ENCODE measurements around the gene IMPACT.

The IMPACT gene

GRCh38 chr18:24426398-24427294, at the start of gene IMPACT:
IMPACT (plus strand) TSS chr18:24426670; CDS start chr18:24426757, 87 bp downstream.
- peak; percentile 52 to 53 for DNase-seq (ENCODE audit: extremely low read depth in 1 of 2, low read depth in 1 of 2)

- no peak for DNase-seq (ENCODE audit: extremely low read depth in 1 of 2, low read depth in 1 of 2)
These were observed 47.9 kb upstream of the IMPACT start for GRCh38 chr18:24378598-24378997.

GRCh38 chr18:24380163-24380747, 46.2 kb upstream of the IMPACT start:
- no peak for DNase-seq (ENCODE audit: extremely low read depth in 1 of 2, low read depth in 1 of 2)

GRCh38 chr18:24381126-24381525, 45.3 kb upstream of the IMPACT start:
- DNase-seq (ENCODE audit: extremely low read depth in 1 of 2, low read depth in 1 of 2) = no peak

- DNase-seq (ENCODE audit: extremely low read depth in 1 of 2, low read depth in 1 of 2) = no peak
These were observed 39.8 kb upstream of the IMPACT start for GRCh38 chr18:24386681-24387080.

GRCh38 chr18:24388957-24389356, 37.5 kb upstream of the IMPACT start:
- no peak for DNase-seq (ENCODE audit: extremely low read depth in 1 of 2, low read depth in 1 of 2)

- no peak for DNase-seq (ENCODE audit: extremely low read depth in 1 of 2, low read depth in 1 of 2)
These were observed 31.2 kb upstream of the IMPACT start for GRCh38 chr18:24395049-24395795.

- no peak for DNase-seq (ENCODE audit: extremely low read depth in 1 of 2, low read depth in 1 of 2)
These were observed 30.3 kb upstream of the IMPACT start for GRCh38 chr18:24396082-24396633.

- DNase-seq (ENCODE audit: extremely low read depth in 1 of 2, low read depth in 1 of 2) = peak in 1 of 2 donors; percentile 5
These were observed 29.3 kb upstream of the IMPACT start for GRCh38 chr18:24397131-24397693.

- DNase-seq (ENCODE audit: extremely low read depth in 1 of 2, low read depth in 1 of 2) = peak; percentile 55 to 69
These were observed 28.6 kb upstream of the IMPACT start, which contains the start of gene OSBPL1A for GRCh38 chr18:24397694-24398368. OSBPL1A (minus strand) TSS chr18:24397824; CDS start chr18:24377533, 20,291 bp downstream.

GRCh38 chr18:24398540-24398939, 27.9 kb upstream of the IMPACT start:
- no peak for DNase-seq (ENCODE audit: extremely low read depth in 1 of 2, low read depth in 1 of 2)

- no peak for DNase-seq (ENCODE audit: extremely low read depth in 1 of 2, low read depth in 1 of 2)
These were observed 25.9 kb upstream of the IMPACT start for GRCh38 chr18:24400587-24400986.

- DNase-seq (ENCODE audit: extremely low read depth in 1 of 2, low read depth in 1 of 2) = no peak
These were observed 24.2 kb upstream of the IMPACT start for GRCh38 chr18:24402209-24402785.

- DNase-seq (ENCODE audit: extremely low read depth in 1 of 2, low read depth in 1 of 2) = no peak
These were observed 23.4 kb upstream of the IMPACT start for GRCh38 chr18:24403076-24403475.

- DNase-seq (ENCODE audit: extremely low read depth in 1 of 2, low read depth in 1 of 2) = no peak
These were observed 21.9 kb upstream of the IMPACT start for GRCh38 chr18:24404591-24404990.

- no peak for DNase-seq (ENCODE audit: extremely low read depth in 1 of 2, low read depth in 1 of 2)
These were observed 18.0 kb upstream of the IMPACT start for GRCh38 chr18:24408496-24408895.

- DNase-seq (ENCODE audit: extremely low read depth in 1 of 2, low read depth in 1 of 2) = no peak
These were observed 13.3 kb upstream of the IMPACT start for GRCh38 chr18:24413148-24413547.

- peak in 1 of 2 donors; percentile 45 for DNase-seq (ENCODE audit: extremely low read depth in 1 of 2, low read depth in 1 of 2)
These were observed 12.0 kb upstream of the IMPACT start for GRCh38 chr18:24414349-24415003.

- no peak for DNase-seq (ENCODE audit: extremely low read depth in 1 of 2, low read depth in 1 of 2)
These were observed 9.0 kb upstream of the IMPACT start for GRCh38 chr18:24417480-24417879.
